Kidney (tissue), 14 donors: ENCODE results near the gene CARMIL3. TPM values are rescaled to one million over a fixed set of nuclear protein-coding genes. Genes with fewer than 3 reads are reported as not detected.

Experiments
- DNase-seq, 5 donors: peaks; one replicate each; pipeline ENCODE4 v3.0.0-alpha.2; 2013 to 2020
- FAIRE-seq: peaks from 2 replicates; lab custom pipeline; 2012; peaks lifted over from hg19 to GRCh38; lab: Jason Lieb, UNC
- H3K27ac ChIP-seq, 2 donors: one replicate each; pipeline ENCODE4 v1.7.0; 2013; ENCODE audit warnings: low read depth in 2 of 2, low read length in 2 of 2, inconsistent platforms in 1 of 2
- H3K27me3 ChIP-seq: one replicate; pipeline ENCODE4 v1.7.1; 2013; ENCODE audit warnings: low read length, inconsistent platforms; ENCODE audit not compliant: control insufficient read depth, insufficient read depth
- H3K36me3 ChIP-seq, 3 donors: one replicate each; pipeline versions ENCODE4 v1.7.0 to v1.7.1; 2013; ENCODE audit warnings: low read length in 3 of 3, control low read depth in 1 of 3, inconsistent platforms in 1 of 3; ENCODE audit not compliant: insufficient read depth in 3 of 3, control insufficient read depth in 2 of 3
- H3K4me1 ChIP-seq, 3 donors: one replicate each; pipeline versions ENCODE4 v1.7.0 to v1.7.1; 2013; ENCODE audit warnings: low read length in 3 of 3, inconsistent platforms in 1 of 3, low read depth in 1 of 3; ENCODE audit not compliant: control insufficient read depth in 2 of 3, insufficient read depth in 2 of 3
- H3K4me3 ChIP-seq, 3 donors: one replicate each; pipeline versions ENCODE4 v1.7.0 to v1.8.1; 2013; ENCODE audit warnings: low read length in 3 of 3, control low read depth in 1 of 3, inconsistent platforms in 1 of 3
- H3K9ac ChIP-seq, 3 donors: one replicate each; pipeline versions ENCODE4 v1.7.0 to v1.7.1; 2013; ENCODE audit warnings: low read length in 3 of 3, control low read depth in 1 of 3, inconsistent platforms in 1 of 3
- H3K9me3 ChIP-seq, 3 donors: one replicate each; pipeline versions ENCODE4 v1.7.0 to v1.7.1; 2013; ENCODE audit warnings: low read length in 3 of 3, control low read depth in 1 of 3, inconsistent platforms in 1 of 3; ENCODE audit not compliant: control insufficient read depth in 2 of 3, insufficient read depth in 1 of 3
- intact Hi-C: fragments of 100-400 bp; cut with DNase I; formaldehyde crosslinking; loops from one replicate; pipeline ENCODE4 v1.11.1; 2022
- polyA plus RNA-seq: library from polyadenylated mRNA; stranded (reverse); fragments of 350-450 nt; fragmentation: Illumina TruSeq; extraction: RNeasy Lipid Tissue Mini Kit (QIAGEN cat#74804); gene quantifications from one replicate; pipeline ENCODE4 v1.2.3, GENCODE V29; 2014; ENCODE audit warnings: low read depth, low replicate concordance; ENCODE audit not compliant: insufficient read depth
- total RNA-seq: library from RNA; stranded (reverse); fragmentation: NEBNext Ultra II Directional; extraction: Animal tissue kit (Norgen Biotek cat#: 25700); gene quantifications from one replicate; pipeline ENCODE4 v1.2.1, GENCODE V29; 2021
- TF ChIP-seq, protein P1 (sequence below): IDR thresholded peaks from 3 replicates; pipeline ENCODE4 v1.5.1; 2012; ENCODE audit warnings: mild to moderate bottlenecking, moderate library complexity, borderline replicate concordance; ENCODE audit not compliant: insufficient read depth; ENCODE audit errors: extremely low read depth
- donor health status: control.
- donor health status: control.
- donor health status: control.
- donor health status: control.
- donor health status: control.
- donor health status: DM: yes; HTN: yes; CAD: no.
- donor health status: Normal renal cell carcinoma (clear cell type).

Gene CARMIL3
- total and polyA plus RNA-seq, 2 donors from 2014 or later: 1.4 to 1.5 TPM

DNA sequence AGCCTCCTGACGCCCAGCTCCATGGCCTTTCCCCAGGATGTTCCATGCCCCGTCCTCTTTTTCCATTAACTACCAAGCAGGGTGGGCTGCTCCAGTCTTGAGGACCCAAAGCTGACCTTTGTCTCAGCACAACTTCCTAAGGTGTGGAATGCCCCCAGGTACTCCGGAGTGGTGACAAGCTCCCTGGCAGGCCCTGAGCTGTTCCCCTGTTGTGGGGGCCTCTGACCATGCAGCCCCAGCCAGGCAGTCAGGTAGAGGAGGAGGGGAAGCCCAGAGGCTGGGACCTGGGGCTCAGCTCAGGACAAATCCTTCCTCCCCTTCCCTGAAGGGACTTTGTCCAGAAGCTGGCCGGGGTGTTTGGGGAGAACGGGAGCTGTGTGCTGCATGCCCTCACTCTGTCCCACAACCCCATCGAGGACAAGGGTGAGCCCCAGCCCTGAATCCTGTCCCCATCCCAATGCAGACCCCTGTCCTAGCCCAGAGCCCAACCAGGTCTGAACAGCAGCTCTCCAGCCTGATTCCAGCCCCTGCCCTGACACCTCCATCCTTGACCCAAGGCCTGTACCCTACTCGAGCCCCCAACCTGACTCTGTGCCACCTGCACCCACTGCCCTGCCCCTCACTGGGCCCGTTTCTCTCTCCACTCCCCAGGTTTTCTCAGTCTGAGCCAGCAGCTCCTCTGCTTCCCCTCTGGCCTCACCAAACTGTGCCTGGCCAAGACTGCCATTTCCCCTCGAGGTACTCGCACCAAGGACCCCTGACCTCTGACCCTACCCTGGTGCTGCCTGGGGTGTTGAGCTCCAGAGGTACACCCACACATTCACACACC lies 4.4 kb downstream of the CARMIL3 start:
- no peak for FAIRE-seq
- DNase-seq: peak in 1 of 5 donors; percentile 65
- no peak overlapping the region for H3K27ac ChIP-seq

DNA sequence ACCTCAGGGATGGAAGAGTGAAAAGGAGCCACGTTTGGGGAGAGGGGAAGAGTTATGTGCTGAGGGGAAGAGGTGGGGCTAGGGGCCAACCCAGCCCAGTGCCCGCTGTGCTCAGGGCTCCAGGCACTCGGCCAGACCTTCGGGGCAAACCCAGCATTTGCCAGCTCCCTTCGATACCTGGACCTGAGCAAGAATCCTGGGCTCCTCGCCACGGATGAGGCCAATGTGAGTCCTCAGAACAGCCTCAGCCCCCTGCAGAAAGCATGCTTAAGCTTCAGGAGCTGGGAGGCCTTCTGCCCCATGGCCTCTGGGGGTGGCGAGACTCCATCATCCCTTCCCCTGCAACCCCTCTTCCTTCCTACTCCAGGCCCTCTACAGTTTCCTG lies 5.0 kb downstream of the CARMIL3 start:
- DNase-seq (peak in 1 of 5 donors; percentile 57), FAIRE-seq (no peak)
- no peak overlapping the region for H3K27ac ChIP-seq
- TF ChIP-seq, protein P1, sequence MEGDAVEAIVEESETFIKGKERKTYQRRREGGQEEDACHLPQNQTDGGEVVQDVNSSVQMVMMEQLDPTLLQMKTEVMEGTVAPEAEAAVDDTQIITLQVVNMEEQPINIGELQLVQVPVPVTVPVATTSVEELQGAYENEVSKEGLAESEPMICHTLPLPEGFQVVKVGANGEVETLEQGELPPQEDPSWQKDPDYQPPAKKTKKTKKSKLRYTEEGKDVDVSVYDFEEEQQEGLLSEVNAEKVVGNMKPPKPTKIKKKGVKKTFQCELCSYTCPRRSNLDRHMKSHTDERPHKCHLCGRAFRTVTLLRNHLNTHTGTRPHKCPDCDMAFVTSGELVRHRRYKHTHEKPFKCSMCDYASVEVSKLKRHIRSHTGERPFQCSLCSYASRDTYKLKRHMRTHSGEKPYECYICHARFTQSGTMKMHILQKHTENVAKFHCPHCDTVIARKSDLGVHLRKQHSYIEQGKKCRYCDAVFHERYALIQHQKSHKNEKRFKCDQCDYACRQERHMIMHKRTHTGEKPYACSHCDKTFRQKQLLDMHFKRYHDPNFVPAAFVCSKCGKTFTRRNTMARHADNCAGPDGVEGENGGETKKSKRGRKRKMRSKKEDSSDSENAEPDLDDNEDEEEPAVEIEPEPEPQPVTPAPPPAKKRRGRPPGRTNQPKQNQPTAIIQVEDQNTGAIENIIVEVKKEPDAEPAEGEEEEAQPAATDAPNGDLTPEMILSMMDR: no peak
- H3K27me3 ChIP-seq: no peaks in the 10 kb centered on the region
- intact Hi-C loops: no loop called here
- peaks cover 0 to 18% (median 16%) of the 10 kb centered on the region in 3 donors for H3K4me1 ChIP-seq
- H3K9me3 ChIP-seq: no peaks in the 10 kb centered on the region
- no peaks in the 10 kb centered on the region for H3K36me3 ChIP-seq
- H3K4me3 ChIP-seq: no peak overlapping the region
- H3K9ac ChIP-seq: no peak overlapping the region

More for the DNA sequence above, 4.4 kb downstream of the CARMIL3 start:
- intact Hi-C loops: no loop called here
- no peak overlapping the region for H3K4me3 ChIP-seq
- H3K27me3 ChIP-seq: no peaks in the 10 kb centered on the region
- no peaks in the 10 kb centered on the region for H3K9me3 ChIP-seq
- no peak overlapping the region for H3K9ac ChIP-seq
- H3K4me1 ChIP-seq: peaks cover 0 to 13% (median 13%) of the 10 kb centered on the region in 3 donors
- TF ChIP-seq, protein P1: no peak
- H3K36me3 ChIP-seq: no peaks in the 10 kb centered on the region

DNA sequence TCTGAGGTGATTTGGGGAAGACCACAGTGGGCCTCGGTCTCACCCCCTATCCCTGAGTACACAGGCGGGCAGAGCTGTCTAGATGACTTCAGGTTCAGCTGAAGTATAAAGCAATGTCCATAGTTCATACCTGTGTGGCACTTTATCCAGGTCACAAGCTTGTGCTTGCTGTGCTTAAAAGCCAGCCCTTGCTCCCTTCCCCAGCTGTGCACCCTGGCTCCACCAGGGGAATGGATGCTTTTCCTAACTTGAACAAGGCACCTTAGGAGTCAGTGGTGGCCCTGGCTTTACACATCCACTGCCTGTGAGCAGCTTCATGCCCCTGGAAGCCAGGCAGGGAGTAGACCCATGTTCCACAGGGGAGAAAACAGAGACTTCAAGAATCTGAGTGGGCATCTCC lies 5.5 kb downstream of the CARMIL3 start:
- TF ChIP-seq, protein P1: no peak
- H3K9me3 ChIP-seq: no peaks in the 10 kb centered on the region
- no peak overlapping the region for H3K27ac ChIP-seq
- intact Hi-C loops: no loop called here
- no peak for FAIRE-seq
- H3K4me1 ChIP-seq: peaks cover 0 to 23% (median 13%) of the 10 kb centered on the region in 3 donors
- H3K36me3 ChIP-seq: no peaks in the 10 kb centered on the region
- no peak overlapping the region for H3K9ac ChIP-seq
- no peaks in the 10 kb centered on the region for H3K27me3 ChIP-seq
- H3K4me3 ChIP-seq: no peak overlapping the region
- no peak for DNase-seq
